ENCODE results near the gene TJP1. TPM values are rescaled to one million over a fixed set of nuclear protein-coding genes. Genes with fewer than 3 reads are reported as not detected.

The TJP1 gene
- polyA plus RNA-seq, 3 donors = 155 to 184 (median 161) TPM

DNA sequence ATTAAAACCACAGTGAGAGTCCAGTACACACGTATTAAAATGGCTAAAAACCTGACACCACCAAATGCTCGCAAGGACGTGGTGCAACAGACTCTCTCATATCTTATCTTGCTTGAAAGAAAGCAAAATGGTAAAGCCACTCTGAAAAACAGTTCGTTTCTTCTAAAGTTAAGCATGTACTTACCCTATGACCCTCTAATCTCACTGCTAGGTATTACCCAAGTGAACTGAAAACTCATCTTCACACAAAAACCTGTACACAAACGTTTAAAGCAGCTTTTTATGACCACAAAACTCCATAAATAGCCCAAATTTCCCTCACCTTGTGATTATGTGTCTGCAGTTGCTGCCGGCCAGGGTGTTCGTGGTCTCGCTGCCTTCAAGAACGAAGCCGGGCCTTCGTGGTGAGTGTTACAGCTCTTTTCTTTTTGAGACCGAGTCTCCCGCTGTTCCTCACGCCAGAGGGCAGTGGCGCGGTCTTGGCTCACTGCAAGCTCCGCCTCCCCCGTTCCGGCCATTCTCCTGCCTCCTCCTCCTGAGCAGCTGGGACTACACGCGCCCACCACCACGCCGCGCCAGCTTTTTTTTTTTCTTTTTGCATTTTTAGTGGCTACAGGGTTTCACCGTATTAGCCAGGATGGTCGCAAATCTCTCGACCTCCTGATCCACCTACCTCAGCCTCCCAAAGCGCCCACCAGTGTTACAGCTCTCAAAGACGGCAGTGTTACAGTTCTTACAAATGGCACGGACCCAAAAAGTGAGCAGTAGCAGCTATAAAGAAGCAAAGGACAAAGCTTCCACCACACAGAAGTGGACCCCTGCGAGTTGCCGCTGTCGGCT, 165.4 kb downstream of the TJP1 start:
- DNase-seq (ENCODE audit: extremely low read depth in 1 of 11, low read depth in 9 of 11, low spot score in 4 of 11) = no peak

- DNase-seq (ENCODE audit: extremely low read depth in 1 of 11, low read depth in 9 of 11, low spot score in 4 of 11) = no peak
These were observed 169.7 kb downstream of the TJP1 start for GRCh38 chr15:29652595-29652994.

DNA sequence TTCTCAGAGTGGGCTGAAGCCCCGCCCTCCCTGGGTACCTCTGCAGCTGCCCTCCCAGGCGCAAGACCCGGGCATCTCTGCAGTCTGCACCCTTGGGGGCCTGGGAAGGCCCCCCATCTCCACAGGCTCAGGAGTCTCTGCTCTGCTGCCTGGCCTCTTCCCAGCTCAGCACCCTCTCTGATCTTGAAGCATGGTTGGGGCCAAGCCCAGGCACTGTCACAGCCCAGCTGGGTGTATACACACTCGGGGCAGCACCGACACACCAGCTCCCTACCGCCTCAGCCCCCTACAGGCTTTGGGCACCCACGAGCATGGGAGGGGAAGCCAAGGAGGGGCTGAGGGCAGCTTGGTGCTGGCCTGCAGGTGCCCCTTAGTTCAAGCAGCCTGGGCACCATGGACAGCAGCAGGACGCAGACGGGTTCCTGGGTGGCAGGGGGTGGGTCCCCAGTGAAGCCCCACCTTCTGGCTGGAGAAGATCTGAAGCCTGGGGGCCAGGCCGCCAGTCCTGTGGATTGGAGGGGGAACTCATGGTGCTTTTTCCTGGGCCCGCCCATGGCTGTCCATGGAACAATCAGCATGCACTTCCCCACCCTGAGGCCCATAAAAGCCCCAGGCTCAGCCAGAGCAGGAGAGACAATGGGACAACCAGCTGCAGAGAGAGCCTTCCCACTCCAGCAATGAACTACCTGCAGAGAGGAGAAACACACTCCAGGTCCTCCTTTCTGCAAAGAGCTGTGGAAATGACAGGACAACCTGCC, 170.6 kb downstream of the TJP1 start:
- no peak for DNase-seq (ENCODE audit: extremely low read depth in 1 of 11, low read depth in 9 of 11, low spot score in 4 of 11)

Data from renal cortex interstitium (tissue), 11 donors.